Activated gamma-delta T cell (primary cell): ENCODE measurements around the gene LSAMP.
"Not testable (repeated sequence)": the region's sequence is repeated elsewhere in the genome, so short reads cannot be mapped to it uniquely, and the experiment has no call there.

ENCODE experiments used
- DNase-seq: peaks from one replicate; lab custom pipeline; 2025; lab: John Stamatoyannopoulos, UW

LSAMP gene

DNA sequence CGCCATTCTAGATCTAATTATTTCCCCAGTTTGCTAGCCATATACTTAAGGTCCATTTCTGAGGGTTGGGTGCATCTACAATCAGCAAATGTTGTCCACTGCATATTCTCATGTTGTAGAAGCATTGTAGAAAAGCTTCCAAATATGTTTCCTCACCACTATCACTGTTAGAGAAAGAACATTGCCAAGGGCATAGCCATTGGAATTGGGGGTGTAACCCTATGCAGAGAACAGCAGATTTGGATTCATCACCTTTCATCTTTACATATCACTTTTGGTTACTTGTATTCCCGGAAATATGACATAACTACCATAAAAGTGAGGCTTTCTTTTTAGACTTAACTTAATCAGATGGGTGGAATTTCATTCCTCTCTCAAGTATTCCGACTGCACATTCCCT lies 203.6 kb downstream of the LSAMP start:
- DNase-seq = no peak

DNA sequence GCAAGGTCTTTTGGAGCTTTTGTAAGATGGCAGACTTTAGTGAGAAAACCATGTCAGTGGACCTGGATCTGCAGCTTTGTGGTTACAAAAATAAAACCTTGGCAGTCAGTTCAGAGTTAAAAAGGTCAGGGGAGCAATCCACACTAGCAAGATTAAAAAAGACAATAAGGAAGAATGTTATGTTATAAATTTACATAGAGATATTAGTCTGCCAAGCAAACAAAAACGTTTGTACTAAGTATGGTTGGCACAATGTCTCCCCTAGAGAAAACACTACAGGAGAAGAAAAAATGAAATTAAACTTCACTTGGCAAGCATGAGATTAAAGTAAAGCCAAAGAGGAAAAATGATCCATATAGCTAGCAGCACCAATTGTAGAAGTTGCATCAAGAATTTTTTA lies 205.0 kb downstream of the LSAMP start:
- no peak for DNase-seq

DNA sequence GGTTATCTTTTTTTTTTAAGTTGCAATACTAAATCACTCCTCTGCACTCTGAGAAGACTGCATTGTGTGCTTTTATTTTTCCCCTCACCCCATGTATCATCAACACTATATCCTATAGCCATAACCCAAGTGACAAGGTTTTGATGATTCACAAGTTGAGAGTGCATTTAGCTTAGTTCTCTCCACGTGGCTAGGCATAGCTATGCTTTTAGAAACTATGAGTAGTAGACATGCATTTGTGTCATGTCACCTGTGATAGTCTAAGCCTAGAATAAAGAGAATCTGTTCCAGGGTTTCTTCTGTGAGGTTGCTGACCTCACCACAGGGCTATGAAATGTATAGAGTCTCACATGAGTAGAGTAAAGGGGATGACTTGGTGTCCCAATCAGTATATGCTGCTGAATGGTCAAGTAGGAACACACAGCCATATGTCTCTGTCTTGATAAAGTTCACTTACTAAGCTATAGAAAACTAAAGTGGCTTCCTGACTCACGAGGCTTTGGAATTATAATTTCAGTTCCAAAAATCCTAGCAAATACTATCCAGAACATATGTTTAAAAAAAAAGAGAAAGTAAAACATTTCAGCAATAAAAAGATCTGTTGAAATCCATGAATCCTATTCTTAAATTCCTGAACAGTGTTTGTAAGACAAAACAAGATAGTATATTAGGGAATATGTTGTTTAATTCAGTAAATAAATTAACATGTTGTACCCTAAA lies 206.3 kb downstream of the LSAMP start:
- DNase-seq = no peak

DNA sequence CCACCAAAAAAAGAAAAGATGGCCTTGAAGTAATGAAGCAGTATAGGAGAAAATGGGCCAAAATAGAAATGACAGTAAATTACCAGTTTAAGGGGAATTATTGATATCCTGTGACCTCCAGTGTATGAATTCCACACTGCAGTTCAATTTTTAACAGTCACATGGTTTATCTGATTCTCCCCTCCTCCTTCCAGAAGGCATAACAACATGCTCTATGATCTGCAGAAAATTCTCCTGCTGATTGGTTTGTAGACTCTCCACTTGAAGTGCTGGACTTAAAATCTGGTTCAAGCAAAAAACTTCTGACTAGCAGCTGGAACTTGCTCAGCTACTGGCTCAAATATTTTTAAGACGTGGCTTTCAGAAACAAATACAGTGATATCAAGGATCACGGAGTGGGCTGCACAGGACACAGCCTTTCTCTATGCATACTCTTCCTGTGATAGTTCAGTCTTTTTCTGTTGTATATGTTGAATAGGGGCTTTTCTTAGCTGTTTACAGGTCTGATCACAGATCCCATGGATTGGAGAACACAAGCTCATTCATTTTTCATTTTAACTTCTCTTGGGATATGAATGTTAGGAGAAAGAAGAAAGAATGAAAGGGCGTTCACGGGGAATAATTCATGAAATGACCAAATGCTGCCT lies 211.5 kb downstream of the LSAMP start:
- DNase-seq = no peak

DNA sequence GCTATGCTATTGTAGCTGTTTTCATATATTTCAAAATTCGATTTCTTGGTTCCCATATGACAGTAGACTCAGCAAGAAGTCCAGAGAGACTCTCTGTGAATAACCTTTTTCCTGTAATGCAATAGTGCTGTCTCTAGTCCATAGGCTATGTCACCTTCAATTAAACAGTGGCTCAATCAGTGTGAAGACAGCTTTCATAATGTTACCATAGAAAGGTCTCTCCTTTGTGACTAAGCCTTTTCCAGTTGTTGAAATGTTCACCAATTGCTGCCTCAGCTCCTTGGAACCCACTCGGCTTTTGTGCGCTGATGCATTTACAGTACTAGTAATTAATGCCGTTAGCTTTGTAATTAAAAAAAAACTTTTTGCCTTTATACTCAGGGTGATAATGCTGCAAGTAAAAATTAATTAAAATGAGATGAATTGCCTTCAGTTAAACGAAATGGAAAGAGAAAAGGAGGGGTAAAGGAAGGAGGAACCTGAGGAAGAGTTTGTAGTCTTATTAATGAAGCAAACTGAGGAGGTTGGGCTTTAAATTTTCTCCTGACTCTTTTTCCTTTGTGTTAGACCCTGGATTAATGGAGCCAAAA lies 214.8 kb downstream of the LSAMP start:
- no peak for DNase-seq

DNA sequence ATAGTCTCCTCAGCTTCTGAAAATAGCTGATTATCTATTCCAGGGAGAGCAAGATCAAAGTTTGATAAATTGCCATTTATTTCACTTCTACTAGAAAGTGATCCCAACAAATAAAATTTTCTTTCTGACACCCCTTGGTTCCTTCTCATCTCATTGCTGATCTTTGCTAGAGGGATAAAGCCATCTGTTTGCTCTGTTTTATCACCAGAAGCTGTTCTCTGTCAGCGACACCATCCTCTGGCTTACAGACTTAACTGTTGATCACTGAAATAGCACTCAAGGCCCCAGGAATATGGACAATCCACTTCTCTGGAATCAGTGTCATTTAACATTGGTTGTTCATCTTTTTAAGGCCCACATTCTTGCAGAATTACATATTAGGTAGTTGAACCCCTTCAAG lies 219.0 kb downstream of the LSAMP start:
- no peak for DNase-seq

DNA sequence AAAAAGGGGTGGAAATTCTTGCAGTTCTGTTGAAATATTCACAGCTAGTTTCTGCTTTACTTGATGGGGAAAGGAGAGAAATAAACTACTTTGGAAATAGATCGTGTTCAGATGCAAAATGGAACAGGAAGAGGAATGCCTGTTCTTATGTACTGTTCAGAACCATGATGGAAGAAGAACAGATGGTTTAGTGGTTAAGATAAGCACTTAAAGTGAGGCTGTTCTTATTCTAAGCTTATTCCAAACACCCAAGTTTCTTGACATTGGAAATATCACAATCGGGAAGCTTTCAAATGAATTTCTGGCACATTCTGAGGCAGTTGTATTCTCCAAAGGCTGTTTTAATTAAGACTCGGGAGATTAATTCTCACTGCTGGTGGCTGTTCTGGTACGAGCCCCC lies 228.5 kb downstream of the LSAMP start:
- no peak for DNase-seq

DNA sequence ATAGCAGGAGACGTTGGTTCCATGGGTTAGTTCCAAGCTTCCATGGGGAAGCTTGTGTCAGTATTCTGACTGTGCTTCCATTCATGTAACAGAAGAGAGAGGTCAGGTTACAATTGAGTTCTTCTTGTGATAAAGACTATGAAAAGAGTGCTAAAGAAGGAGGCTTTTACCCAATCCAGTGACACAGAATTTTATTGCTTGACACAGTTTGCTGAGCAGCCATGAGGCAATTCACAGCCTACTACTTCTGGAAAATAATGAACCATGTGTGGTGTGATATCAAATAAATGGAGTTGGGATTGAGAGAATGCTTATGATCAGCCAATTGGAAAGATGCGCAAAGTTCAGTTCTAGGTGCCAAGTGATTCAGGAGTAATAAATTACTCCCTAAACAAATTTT lies 233.4 kb downstream of the LSAMP start:
- no peak for DNase-seq

DNA sequence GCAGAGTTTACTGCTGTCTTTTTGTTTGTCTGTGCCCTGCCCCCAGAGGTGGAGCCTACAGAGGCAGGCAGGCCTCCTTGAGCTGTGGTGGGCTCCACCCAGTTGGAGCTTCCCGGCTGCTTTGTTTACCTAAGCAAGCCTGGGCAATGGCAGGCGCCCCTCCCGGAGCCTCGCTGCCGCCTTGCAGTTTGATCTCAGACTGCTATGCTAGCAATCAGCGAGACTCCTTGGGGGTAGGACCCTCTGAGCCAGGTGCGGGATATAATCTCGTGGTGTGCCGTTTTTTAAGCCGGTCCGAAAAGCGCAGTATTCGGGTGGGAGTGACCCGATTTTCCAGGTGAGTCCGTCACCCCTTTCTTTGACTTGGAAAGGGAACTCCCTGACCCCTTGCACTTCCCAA lies 236.5 kb downstream of the LSAMP start:
- DNase-seq = not testable (repeated sequence)

DNA sequence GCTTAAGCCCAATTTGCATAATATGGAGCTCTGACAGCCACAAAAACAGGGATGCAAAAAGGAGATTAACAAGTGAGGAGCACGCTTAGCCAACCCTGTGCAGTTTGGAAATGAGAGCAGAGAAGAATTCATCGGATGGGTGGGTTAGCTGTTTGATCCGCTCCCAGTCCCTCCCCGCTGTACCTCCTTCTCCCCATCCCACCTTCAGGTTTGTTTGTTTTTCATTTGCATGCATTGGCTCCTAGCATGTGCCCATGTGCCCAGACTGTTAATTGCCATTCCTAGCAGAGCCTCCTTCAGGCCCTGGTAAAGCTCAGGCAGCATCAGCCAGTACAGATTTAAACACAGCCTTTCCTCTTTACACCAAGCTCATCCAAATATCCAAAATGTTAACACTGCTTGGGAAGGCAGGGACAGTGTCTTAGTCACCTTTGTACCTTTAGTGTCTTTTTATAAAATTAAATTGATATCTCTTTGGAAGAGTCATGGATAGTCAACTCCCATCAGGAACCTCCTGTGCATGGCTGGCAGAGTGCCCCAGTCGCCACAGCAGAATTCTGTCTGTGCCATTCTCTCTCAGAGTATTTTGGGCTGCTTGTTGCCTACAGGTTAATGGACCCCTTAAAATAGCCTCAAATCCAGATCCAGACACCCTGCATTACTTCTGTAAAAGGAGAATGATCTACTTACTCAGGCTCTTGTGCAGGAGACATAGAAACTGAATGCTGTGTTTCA lies 244.2 kb downstream of the LSAMP start:
- DNase-seq = no peak

DNA sequence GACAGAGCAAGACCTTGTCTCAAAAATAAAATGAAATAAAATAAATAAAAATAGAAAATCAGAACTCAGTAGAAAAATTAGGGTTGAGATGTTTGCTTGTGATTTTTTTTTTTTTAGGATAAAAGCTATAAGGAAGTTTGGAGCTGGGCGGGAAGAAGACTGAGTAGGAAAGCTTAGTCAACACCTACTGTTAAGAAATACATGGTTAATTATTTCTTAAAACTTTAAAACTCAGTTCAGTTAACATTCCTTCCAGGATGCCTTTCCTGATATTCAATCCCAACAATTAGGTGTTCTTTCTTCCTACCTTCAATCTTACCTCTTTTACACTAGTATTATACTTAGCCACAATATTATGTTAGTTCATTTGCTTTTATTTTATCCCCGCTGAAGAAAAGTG lies 246.2 kb downstream of the LSAMP start:
- DNase-seq = no peak

DNA sequence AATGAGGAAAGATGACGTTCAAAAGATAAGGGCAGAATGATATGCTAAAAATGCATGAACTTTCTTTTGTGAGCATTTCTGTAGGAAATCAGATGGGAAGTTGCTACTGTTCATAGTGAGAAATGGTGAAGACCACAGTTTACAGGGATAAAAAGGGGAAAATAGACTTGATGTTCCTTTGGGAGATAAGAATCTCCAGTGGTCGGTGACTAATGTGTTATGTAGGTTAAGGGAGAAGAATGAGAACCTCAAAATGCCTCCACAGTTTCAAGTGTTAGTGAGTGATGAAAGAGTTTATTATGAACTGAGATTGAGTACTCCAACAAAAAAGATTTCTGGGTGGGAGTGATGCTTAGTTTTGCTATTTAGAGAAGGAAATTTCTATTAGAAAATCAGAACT lies 247.2 kb downstream of the LSAMP start:
- DNase-seq = no peak

DNA sequence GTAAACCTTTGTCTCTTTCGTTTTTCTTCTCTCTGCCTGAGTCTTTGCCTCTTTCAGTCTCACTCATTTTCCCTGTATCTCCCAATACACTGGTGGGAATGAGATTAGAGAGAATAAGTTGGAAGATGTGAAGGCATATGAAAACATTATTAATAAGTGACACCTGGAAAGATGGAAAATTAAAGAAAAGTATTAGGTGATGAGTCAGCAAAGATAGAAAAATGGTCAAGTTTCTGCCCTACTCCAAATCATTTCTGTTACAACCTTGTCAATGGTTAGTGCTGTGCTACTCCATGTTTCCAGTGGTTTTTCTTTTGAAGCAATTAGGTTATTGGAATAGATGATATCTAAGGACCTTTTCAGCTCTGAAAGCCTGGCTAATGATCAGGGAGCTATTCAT lies 252.8 kb downstream of the LSAMP start:
- DNase-seq = no peak

DNA sequence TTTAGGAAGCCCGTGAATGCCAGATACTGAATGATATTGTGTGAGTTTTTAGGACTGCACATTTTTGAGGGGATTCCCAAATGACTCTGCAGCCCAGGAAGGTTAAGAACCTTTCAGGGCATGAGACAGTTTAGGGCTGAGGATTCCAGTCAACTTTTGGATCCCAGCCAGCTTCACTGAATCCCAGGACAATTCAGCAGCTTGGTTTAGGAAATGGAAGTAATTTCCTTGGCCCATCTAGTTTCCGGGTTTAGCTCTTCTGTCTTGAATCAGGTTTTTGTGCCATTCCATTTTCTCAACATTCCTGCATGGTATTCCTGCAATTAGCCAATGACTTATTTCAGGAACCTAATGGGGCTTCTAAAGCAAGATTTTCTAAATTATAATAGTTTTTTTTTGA lies 253.9 kb downstream of the LSAMP start:
- DNase-seq = no peak

DNA sequence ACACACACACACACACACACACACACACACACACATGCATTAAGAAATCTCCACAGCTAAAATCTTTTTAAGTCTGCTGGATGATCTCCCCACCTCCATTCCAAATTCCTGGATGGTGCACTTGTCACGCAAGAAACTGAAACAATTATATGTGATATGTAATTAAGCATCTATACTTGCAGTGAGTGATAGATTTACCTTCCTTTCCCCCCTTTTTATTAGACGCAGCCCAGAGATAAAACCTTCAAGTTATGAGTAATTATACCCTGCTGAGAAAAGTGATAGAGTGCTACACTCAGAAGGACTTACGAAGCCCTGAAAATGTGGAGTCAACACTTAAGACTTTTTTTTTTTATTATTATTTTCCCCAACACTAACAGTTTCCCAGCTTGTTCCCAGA lies 255.2 kb downstream of the LSAMP start:
- DNase-seq = no peak

DNA sequence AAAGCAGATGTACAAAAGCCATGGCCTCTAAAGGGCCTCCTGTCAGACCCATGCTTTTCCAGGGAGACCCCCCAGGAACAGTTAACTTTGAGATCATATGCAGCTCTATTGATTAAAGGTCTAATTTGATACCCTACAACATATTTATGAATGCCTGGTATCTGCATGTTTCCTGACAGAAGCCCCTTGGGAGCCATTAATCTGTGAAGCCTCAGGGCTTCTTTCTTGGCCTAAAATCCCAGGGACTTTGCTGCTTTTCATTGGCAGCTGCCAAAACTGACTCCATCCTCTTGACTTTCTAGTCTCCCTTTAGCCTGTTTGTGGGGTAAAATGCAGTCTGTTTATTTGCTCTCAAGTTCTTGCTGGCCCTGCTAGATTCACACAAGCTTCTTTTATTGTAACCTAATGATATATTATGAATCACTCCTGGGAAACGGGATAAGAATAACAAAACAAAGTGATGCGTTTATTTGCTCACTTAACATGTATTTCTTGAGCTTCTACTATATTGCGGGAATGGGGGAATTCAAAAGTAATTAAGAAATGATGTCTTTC lies 257.0 kb downstream of the LSAMP start:
- DNase-seq = no peak

DNA sequence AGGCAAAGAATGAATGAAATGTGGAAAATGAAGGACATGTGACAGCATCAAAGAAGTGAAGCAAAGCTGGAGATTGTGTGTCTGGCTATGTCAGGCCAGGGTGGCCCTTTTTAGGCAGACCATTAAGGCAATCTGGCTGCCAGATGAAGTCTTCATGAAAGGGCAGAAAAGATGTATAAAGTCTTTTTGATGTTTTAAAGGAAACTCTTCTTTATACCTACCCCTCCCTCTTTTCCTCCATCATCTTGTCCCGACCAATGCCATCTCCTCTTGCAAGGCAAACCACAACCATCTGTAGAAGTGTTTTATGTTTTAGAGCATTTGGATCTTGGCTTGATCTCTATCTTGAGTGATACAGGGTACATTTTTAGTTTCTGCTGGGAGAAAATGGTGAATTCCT lies 259.2 kb downstream of the LSAMP start:
- DNase-seq = no peak

DNA sequence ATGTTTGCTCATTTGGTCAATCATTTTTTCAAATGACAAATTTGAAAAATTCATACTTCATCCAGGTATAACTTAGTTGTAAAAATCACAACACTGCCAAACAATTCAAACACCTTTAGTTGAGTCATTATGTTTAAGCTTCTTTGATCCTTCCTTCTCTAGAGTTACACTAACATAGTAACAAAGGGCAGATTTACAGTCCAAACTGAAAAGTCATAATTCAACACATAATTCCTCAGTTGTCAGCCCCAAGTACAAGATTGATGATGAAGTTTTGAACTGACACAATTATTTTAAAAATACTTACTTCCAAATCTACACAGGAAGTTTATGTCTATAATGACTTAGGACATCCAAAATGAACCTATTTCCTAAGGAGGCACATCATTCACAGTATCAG lies 264.1 kb downstream of the LSAMP start:
- DNase-seq = no peak

DNA sequence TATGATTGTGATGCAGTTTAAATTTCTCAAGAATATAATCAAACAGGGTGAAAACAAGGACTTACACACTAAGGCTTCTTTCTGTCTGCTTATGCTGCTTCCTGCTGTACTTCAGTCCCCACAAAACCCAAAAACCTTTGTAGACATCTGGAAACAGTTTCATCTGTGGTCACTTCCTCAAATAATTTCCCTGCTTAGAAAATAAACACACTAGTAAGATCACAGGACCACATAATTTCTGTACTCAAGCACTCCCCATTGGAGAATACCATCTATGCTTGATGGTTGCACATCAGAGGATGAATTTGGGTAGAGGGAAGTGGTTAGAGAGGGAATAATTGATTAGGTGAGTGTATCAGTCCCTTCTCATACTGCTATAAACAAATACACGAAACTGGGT lies 266.2 kb downstream of the LSAMP start:
- DNase-seq = no peak

DNA sequence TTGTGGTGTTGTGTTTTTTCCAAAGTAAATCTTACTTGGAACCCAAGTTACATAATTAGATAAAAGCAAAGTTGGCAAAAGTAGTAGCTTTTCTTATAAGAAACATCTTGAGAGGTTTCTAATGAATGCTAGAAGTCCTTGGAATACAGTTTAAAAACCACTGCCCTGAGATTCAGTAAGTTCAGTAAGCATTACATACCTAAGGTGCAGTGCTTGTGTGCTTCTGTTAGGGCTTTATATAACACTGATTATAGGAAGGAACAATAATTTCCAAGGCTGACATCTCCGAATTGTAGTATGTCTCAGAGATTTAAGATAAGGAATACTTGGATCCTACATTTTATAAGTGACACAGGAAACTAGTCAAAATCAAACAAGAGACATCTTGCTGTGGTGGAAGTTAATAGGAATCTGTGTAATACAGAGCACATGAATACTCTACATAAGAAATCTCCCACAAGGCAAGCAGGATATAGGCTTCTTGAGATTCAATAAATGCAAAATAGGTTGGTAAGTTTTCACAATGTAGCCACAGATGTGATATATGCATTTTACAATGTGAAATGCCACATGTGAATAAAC lies 268.2 kb downstream of the LSAMP start:
- no peak for DNase-seq

DNA sequence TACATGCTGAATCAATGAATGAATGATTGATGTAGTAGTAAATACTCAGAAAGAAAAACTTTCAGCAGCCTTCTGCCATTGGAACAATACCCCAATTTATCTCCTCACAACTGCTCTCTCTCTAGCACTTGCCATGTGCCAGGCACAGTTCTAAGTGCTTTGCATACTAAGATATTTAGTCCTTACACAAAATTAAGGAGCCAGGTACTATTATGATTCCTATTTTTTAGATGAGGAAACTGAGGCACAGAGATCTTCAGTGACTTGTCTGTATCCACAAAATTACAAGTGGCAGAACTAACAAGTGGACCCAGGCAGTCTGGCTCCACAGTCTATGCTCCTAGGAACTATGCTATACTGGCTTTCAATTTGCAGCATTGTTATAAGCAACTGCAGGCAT lies 279.2 kb downstream of the LSAMP start:
- DNase-seq = no peak

DNA sequence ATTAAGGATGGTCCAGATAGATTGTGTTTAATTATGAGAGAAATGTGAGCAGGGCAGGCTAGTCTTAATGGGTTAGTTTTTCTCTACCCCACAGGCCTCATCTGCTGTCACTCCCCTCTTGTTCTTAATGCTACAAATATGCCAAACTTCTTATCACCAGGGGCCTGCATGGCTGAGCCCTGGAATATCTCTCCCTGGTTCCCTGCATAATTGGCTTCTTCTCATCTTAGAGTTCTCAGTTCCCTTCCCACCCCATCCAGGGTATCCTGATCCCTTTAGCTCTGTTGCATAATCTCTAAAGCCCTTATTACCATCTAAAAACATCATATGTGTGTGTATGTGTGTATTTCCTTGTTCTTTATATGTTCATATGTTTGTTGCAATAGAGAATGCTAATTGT lies 279.6 kb downstream of the LSAMP start:
- DNase-seq = no peak
